ENCODE data around the gene FUT1.

FUT1 gene

DNA sequence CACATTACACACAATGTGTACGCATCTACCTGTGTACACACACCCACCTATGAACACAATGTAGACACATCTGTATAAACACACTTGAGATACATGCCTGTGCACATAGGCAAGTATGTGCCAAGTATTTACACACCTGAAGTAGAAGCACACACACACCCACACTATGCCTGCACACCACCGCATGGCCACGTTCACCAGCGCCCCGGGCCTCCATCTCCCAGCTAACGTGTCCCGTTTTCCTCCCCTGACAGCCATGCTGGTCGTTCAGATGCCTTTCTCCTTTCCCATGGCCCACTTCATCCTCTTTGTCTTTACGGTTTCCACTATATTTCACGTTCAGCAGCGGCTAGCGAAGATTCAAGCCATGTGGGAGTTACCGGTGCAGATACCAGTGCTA lies 49.7 kb downstream of the FUT1 start:
- no peak for TF ChIP-seq GATA2 (IDR thresholded peaks at IDR 0.05; ENCODE audit: low read depth, low read length)
- TF ChIP-seq GATA3 (IDR thresholded peaks at IDR 0.05; ENCODE audit: low read depth, low read length) = no peak

DNA sequence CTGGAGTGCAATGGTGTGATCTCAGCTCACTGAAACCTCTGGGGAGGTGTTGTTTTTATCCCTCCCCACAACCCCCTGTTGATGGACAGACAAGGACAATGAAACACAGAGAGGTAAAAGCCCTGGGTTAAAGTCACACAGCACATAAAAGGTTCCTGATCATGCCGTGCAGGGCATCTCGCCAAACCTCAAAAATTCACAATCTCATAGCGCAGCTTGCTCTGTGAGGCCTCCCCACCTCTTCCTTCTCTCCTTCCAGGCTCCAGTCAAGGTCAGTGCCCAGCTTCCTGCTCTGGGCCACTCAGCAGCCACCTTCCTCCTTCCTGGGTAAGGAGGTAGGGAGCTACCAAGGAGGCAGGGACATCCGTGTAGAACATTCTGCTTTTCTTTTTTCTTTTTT lies 54.4 kb downstream of the FUT1 start:
- TF ChIP-seq GATA3 (IDR thresholded peaks at IDR 0.05; ENCODE audit: low read depth, low read length) (no peak), GATA2 (IDR thresholded peaks at IDR 0.05; ENCODE audit: low read depth, low read length) (no peak)

All from SH-SY5Y (cell line).